Measurements from ENCODE around the gene SLC49A3.

DNA sequence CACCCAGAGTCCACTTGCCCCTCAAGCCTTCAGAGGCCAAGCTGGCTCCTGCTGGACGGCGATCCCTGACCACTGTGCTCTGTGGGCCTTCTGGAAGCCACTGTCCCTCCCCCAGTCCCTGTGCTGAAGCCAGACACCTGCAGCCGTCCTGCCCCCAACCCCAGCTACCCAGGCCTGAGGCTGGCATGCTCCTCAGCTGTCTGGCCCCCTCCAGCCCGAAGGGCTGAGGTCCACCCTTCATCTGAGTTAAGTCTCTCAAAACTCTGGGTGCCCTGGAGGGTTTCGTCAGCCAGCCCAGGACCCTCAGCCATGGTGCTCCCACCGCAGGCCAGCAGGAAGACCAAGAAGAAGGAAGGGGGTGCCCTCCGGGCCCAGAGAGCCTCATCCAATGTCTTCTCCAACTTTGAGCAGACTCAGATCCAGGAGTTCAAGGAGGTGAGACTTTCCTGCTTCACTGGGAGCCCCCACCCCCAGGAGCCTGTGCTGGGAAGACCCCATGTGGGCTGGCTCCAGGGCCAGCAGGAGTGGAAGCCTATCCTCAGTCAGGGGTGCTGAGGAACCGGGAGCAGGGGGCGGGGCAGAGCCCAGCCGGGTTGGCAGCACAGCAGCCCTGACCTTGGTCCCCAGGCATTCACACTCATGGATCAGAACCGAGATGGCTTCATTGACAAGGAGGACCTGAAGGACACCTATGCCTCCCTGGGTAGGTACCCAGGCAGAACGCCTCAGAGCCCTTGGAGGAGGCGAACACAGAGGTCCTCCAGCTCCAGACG is 10.4 kb downstream of the SLC49A3 start:
- TF ChIP-seq, protein P1, sequence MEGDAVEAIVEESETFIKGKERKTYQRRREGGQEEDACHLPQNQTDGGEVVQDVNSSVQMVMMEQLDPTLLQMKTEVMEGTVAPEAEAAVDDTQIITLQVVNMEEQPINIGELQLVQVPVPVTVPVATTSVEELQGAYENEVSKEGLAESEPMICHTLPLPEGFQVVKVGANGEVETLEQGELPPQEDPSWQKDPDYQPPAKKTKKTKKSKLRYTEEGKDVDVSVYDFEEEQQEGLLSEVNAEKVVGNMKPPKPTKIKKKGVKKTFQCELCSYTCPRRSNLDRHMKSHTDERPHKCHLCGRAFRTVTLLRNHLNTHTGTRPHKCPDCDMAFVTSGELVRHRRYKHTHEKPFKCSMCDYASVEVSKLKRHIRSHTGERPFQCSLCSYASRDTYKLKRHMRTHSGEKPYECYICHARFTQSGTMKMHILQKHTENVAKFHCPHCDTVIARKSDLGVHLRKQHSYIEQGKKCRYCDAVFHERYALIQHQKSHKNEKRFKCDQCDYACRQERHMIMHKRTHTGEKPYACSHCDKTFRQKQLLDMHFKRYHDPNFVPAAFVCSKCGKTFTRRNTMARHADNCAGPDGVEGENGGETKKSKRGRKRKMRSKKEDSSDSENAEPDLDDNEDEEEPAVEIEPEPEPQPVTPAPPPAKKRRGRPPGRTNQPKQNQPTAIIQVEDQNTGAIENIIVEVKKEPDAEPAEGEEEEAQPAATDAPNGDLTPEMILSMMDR (conservative IDR thresholded peaks at IDR 0.05; ENCODE audit: low read depth, low read length) = no peak
- TF ChIP-seq EZH2 (IDR thresholded peaks at IDR 0.05; ENCODE audit: low read length, unreplicated experiment) (no peak), EZH2phosphoT487 (IDR thresholded peaks at IDR 0.05; ENCODE audit: borderline replicate concordance, low read length) (no peak)
